ENCODE measurements around the gene PRKCD.

Gene PRKCD

DNA sequence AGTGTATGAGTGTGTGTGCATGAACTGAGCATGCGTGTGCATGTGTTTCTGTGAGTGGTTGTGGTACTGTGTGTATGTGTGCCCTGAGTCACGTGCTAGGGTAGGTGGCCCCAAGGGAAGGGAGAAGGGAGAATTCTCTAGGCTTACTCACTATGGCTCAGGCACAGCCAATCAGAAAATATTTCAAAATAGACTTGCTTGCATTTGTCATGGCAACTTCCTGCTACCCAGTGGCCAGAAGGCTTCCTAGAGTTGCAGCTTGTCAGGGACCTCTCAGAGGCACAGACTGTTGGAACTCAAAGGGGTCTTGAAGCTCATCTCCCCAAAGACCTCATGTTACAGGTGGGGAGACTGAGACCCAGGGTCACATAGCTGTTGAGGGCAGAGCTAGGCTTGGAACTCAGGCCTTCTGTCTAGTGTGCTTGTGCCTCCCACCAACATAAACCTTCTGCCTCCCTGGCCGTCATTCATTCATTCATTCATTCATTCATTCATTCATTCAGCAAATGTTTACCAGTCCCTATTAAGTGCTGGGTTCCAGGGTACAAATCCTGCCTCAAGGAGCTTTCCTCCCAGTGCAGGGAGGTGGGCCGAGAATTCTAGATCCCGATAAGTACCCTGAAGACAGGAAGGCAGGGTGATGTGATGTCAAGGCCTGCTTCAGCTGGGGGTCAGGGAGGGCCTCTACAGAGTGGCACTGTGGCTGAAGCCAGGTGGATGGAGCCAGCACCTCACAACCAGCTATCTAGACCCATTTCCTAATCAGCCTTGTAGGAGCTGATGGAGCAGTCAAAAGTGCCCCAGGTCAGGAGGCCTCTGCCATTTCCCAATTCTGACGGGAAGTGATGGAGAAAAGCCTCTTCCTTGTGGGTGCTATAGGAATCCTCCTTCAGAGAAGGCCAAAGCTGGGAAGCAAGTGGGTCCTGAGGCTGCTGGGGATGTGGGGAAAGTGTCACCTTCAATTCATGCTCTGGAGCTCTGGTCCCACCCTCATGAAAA lies 19.9 kb upstream of the PRKCD start:
- no peak for DNase-seq (ENCODE audit: low spot score)
- TF ChIP-seq, protein P1, sequence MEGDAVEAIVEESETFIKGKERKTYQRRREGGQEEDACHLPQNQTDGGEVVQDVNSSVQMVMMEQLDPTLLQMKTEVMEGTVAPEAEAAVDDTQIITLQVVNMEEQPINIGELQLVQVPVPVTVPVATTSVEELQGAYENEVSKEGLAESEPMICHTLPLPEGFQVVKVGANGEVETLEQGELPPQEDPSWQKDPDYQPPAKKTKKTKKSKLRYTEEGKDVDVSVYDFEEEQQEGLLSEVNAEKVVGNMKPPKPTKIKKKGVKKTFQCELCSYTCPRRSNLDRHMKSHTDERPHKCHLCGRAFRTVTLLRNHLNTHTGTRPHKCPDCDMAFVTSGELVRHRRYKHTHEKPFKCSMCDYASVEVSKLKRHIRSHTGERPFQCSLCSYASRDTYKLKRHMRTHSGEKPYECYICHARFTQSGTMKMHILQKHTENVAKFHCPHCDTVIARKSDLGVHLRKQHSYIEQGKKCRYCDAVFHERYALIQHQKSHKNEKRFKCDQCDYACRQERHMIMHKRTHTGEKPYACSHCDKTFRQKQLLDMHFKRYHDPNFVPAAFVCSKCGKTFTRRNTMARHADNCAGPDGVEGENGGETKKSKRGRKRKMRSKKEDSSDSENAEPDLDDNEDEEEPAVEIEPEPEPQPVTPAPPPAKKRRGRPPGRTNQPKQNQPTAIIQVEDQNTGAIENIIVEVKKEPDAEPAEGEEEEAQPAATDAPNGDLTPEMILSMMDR (IDR thresholded peaks at IDR 0.05; ENCODE audit: extremely low read depth, missing control alignments) = no peak

DNA sequence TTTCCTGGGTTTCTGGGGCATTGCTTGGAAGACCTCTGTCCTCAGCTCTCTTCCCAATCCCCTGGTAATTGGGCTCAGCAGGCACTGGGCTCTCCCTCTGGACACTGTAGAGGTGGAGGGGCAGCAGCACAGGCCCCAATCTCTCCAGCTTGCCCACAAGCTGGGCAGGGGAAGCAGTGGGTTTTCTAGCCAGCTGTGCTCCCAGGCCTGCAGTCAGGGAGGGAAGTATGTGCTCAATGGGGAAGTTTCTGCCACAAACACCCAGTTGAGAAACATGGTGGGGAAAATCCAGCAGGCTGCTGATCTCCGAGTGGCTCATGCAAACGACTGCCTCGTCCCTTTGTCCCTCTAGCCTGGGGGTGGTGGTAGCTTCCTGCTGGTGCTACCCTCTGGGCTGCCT lies 18.0 kb upstream of the PRKCD start:
- TF ChIP-seq, protein P1 (IDR thresholded peaks at IDR 0.05; ENCODE audit: extremely low read depth, missing control alignments) = no peak
- no peak for DNase-seq (ENCODE audit: low spot score)

DNA sequence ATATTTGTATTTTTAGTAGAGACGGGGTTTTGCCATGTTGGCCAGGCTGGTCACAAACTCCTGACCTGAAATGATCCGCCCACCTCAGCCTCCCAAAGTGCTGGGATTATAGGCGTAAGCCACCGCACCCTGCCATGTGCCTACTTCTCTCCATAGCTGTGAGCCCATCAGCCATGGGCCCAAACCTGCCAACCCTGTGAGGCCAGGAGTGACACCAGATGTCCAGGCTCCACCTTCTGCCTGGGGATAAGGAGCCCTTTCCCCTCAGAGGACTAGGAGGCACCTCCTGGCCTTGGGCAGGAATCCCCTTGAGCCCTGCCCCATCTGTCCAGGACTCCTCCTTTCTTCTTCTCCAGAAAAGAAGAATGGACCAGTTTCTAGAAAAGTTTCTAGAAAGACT lies 16.6 kb upstream of the PRKCD start:
- DNase-seq (ENCODE audit: low spot score) = no peak
- TF ChIP-seq, protein P1 (IDR thresholded peaks at IDR 0.05; ENCODE audit: extremely low read depth, missing control alignments) = no peak

DNA sequence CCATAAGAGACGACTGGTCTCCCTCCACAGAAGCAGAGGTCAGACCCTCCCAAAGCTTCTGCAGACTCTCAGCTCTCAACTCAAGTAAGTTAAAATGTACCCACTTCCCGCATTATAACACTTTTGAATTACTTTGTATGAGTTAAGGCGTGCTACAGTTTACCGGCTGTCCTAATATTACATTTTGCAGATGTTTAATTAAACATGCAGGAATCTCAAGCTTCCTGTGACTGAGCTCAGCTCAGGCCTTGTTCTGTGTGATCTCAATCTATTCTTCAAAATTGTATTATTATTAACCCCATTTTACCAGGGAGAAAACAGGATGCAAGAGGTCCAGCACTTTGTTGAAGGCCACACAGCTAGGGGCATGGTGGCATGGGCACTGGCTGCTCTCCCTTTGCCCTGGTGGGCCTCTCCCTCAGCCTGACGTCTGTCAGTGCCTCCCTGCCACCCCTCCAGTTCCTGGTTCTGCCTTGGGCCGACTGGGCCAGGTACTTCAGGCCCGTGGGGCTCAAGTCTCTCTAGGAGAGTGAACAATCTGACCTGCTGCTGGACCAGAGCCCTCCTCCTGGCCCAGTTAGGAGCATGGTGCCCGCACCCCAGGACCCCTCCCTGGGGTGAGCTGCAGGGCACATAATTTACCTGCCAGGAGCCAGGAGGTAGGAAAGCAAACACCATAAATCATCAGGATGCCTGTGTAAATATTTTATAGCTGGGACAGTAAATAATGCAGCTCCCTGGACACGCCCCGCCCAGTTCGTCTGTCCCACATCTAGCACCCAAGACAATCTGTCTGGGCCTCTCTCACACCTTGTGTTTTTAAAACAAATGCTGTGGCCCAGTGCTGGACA lies 15.9 kb upstream of the PRKCD start:
- DNase-seq (ENCODE audit: low spot score) = no peak
- TF ChIP-seq, protein P1 (IDR thresholded peaks at IDR 0.05; ENCODE audit: extremely low read depth, missing control alignments) = no peak

DNA sequence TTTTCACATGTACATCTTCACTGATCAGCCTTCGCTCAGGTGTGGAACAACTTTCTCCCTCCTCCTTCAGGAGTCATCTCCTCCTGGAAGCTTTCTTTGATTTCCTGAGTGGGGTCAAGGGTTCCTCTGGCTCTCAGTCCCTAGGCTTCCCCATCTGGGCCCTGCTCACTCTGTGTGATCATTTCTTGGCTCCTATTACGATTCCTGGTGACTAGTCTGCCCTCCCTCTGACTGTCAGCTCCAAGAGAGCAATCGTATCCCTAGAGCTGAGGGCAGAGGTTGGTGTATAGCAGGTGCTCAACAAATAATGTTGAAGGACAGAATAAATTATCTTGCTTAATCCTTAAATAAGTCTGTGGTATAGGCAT lies 15.3 kb upstream of the PRKCD start:
- DNase-seq (ENCODE audit: low spot score) = no peak
- TF ChIP-seq, protein P1 (IDR thresholded peaks at IDR 0.05; ENCODE audit: extremely low read depth, missing control alignments) = no peak

DNA sequence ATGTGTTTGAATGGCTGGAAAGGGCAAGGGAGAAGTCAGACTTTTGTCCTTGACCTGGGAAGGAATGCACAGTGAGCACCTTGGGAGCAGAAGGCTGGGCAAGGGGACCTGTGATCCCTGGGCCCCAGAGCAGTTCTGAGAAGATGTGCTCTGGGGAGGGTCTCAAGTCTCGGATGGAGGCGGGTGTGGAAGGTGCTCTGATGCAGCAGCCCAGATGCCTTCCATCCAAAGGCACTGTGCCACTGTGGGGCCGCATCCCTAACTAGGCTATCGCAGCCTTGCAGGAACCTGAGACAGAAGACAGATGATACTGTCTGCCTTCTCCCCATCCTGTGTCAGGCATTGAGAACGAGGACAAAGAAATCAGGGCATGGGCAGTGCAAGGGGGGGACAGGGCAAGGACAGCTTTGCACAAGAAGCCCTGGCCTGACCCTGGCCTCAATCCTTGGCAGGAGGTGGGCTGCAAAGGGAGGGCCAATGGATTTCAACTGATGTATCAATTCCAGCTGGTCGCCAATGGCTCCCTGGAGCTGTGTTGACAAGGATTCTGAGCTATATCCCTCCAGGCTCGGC lies 14.6 kb upstream of the PRKCD start:
- TF ChIP-seq, protein P1 (IDR thresholded peaks at IDR 0.05; ENCODE audit: extremely low read depth, missing control alignments) = no peak
- DNase-seq (ENCODE audit: low spot score) = no peak

All from GM20000 (cell line).